K562 (cell line): ENCODE measurements around the gene UBQLNL. TPM values are rescaled to one million over a fixed set of nuclear protein-coding genes. Genes with fewer than 3 reads are reported as not detected.

Experiments
- ATF7 ChIP-seq: fragments of 450-650 bp; IDR thresholded peaks from 2 replicates; pipeline ENCODE4 v1.7.1; 2014; ENCODE audit warnings: mild to moderate bottlenecking, moderate library complexity
- DMBX1 ChIP-seq: fragments of 250-450 bp; sonication (Bioruptor Pico); IDR thresholded peaks from 2 replicates; pipeline ENCODE4 v1.8.0; 2022; ENCODE audit warnings: inconsistent platforms, mild to moderate bottlenecking, moderate library complexity, borderline replicate concordance
- GTF2E2 ChIP-seq: fragments of 200-800 bp; sonication (Bioruptor generic); IDR thresholded peaks from 2 replicates; pipeline ENCODE4 v1.6.1; 2016; ENCODE audit warnings: missing genetic modification characterization, missing compliant biosample characterization
- HEY1 ChIP-seq: fragments of 250-450 bp; sonication (Bioruptor Pico); IDR thresholded peaks from 2 replicates; pipeline ENCODE4 v1.5.0; 2020; ENCODE audit warnings: mild to moderate bottlenecking, moderate library complexity, borderline replicate concordance
- KDM4B ChIP-seq, 2 experiments: fragments of 450-650 bp in 1 of 2; sonication (generic) in 1 of 2; IDR thresholded peaks; 2 replicates each; pipeline ENCODE4 v1.6.1; 2016 to 2017; ENCODE audit warnings: borderline replicate concordance in 2 of 2, antibody characterized with exemption in 1 of 2, low read depth in 1 of 2, mild to moderate bottlenecking in 1 of 2
- KLF13 ChIP-seq: fragments of 450-650 bp; IDR thresholded peaks from 2 replicates; pipeline ENCODE4 v1.6.1; 2016; ENCODE audit warnings: missing genetic modification characterization, low read depth, mild to moderate bottlenecking, missing compliant biosample characterization, moderate library complexity, borderline replicate concordance
- MTF1 ChIP-seq: fragments of 250-450 bp; sonication (Bioruptor Pico); IDR thresholded peaks from 2 replicates; pipeline ENCODE4 v1.9.0; 2021; ENCODE audit warnings: moderate library complexity, mild to moderate bottlenecking, inconsistent platforms, borderline replicate concordance
- PPARD ChIP-seq: fragments of 250-450 bp; sonication (Bioruptor Pico); IDR thresholded peaks from 2 replicates; pipeline ENCODE4 v1.8.0; 2022; ENCODE audit warnings: inconsistent platforms, mild to moderate bottlenecking, moderate library complexity
- SNRNP70 ChIP-seq: fragments of 200-400 bp; formaldehyde crosslinking; optimal IDR thresholded peaks from 2 replicates; pipeline ENCODE3; 2017; ENCODE audit warnings: low read depth, low read length
- YY1 ChIP-seq, 3 experiments: IDR thresholded peaks; 2 replicates each; pipeline ENCODE4 v1.6.1; 2011; ENCODE audit warnings: low read length in 2 of 3, mild to moderate bottlenecking in 2 of 3, moderate library complexity in 2 of 3, borderline replicate concordance in 1 of 3, control low read depth in 1 of 3, low read depth in 1 of 3; ENCODE audit not compliant: insufficient read depth in 3 of 3, insufficient replicate concordance in 2 of 3, control insufficient read depth in 1 of 3, insufficient read length in 1 of 3; ENCODE audit errors: extremely low read depth in 1 of 3
- ZNF224 ChIP-seq: sonication (generic); formaldehyde crosslinking; IDR thresholded peaks from 2 replicates; pipeline ENCODE4 v1.8.0; 2022; ENCODE audit warnings: mild to moderate bottlenecking, missing genetic modification reagents
- polyA plus RNA-seq, 8 experiments: library from polyadenylated mRNA; depleted of rRNA in 4 of 8; stranded (reverse) in 5 of 8; unstranded in 3 of 8; fragments of >200 nt; fragmentation: Nextera tagmentation in 2 of 8; fragmentation: Illumina TruSeq in 1 of 8; extraction: Ambion mirVana in 2 of 8; extraction: Trizol in 1 of 8; gene quantifications; 2 replicates each; pipeline versions ENCODE4 v1.2.1 to v1.2.3, GENCODE V29; 2011 to 2014; ENCODE audit warnings: inconsistent platforms in 1 of 8, missing spikeins in 1 of 8
- total RNA-seq, 7 experiments: library from RNA; depleted of rRNA in 6 of 7; stranded (reverse); fragments of >200 nt in 6 of 7; fragmentation: Illumina TruSeq in 2 of 7; extraction: Trizol in 2 of 7; gene quantifications; 2 replicates each; pipeline versions ENCODE4 v1.2.1 to v1.2.3, GENCODE V29; 2011 to 2021; ENCODE audit warnings: low replicate concordance in 1 of 7
- TF ChIP-seq, protein P1 (sequence below), 2 experiments: fragments of 450-650 bp; conservative IDR thresholded peaks; 2 replicates each; pipeline ENCODE4 v1.6.1; 2017; ENCODE audit warnings: mild to moderate bottlenecking in 2 of 2, moderate library complexity in 2 of 2
- TF ChIP-seq, protein P2 (sequence below): fragments of 450-650 bp; IDR thresholded peaks from 2 replicates; pipeline ENCODE4 v1.6.1; 2016; ENCODE audit warnings: borderline replicate concordance
- TF ChIP-seq, protein P3 (sequence below): sonication (generic); formaldehyde crosslinking; IDR thresholded peaks from 2 replicates; pipeline ENCODE4 v1.8.0; 2022; ENCODE audit warnings: mild to moderate bottlenecking, low read depth, missing genetic modification reagents
- TF ChIP-seq, protein P4 (sequence below), 2 experiments: fragments of 250-450 bp in 1 of 2; fragments of 450-650 bp in 1 of 2; sonication (Bioruptor Pico) in 1 of 2; IDR thresholded peaks; 2 replicates each; pipeline versions ENCODE4 v1.6.1 to v1.8.0; 2016 to 2021; ENCODE audit warnings: mild to moderate bottlenecking in 2 of 2, moderate library complexity in 2 of 2, missing compliant biosample characterization in 1 of 2, missing genetic modification characterization in 1 of 2
- TF ChIP-seq, protein P5 (sequence below): fragments of 450-650 bp; formaldehyde crosslinking; IDR thresholded peaks from 2 replicates; pipeline ENCODE4 v1.4.0; 2022; ENCODE audit warnings: missing genetic modification characterization

Gene UBQLNL
- total and polyA plus RNA-seq, 9 of the 15 experiments (the other 6 are each of a cell fraction or from before 2014, with no cell fraction given): 0.07 to 0.27 (median 0.14) TPM

DNA sequence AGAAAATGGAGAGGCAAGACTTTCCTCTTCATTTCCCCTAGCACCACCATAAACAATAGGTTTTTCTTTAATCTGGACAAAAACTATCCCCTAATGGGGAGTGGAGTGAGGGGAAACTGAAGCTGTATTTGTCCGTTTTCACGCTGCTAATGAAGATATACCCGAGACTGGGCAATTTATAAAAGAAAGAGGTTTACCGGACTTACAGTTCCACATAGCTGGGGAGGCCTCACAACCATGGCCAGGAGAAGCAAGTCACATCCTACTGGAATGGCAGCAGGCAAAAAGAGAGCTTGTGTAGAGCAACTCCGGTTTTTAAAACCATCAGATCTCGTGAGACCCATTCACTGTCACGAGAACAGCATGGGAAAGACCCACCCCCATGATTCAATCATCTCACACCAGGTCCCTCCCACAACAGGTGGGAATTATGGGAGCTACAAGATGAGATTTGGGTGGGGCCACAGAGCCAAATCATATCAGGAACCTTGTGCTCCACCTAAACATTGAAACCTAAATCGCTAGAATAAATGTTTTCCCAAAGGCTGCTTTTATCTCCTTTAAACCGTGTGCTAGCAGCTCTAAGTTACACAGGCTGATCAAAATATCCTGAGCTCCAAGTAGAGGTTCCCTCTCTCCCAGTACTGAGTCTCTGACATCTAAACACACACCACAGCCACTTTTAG, 11.0 kb downstream of the UBQLNL start (continued):
- TF ChIP-seq, protein P1, sequence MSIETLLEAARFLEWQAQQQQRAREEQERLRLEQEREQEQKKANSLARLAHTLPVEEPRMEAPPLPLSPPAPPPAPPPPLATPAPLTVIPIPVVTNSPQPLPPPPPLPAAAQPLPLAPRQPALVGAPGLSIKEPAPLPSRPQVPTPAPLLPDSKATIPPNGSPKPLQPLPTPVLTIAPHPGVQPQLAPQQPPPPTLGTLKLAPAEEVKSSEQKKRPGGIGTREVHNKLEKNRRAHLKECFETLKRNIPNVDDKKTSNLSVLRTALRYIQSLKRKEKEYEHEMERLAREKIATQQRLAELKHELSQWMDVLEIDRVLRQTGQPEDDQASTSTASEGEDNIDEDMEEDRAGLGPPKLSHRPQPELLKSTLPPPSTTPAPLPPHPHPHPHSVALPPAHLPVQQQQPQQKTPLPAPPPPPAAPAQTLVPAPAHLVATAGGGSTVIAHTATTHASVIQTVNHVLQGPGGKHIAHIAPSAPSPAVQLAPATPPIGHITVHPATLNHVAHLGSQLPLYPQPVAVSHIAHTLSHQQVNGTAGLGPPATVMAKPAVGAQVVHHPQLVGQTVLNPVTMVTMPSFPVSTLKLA (conservative IDR thresholded peaks at IDR 0.05): peak in 1 of 2 experiments; percentile 53; a peak in 2 of 4 replicates
- TF ChIP-seq KDM4B (IDR thresholded peaks at IDR 0.05; ENCODE audit: borderline replicate concordance in 2 of 2, low read depth in 1 of 2) (no peak), ZNF224 (CRISPR knock-in tag) (no peak), HEY1 (CRISPR knock-in tag) (no peak), SNRNP70 (no peak), PPARD (no peak), YY1 (IDR thresholded peaks at IDR 0.05; ENCODE audit: borderline replicate concordance in 1 of 3, control insufficient read depth in 1 of 3, extremely low read depth in 1 of 3, insufficient read depth in 3 of 3, insufficient read length in 1 of 3, insufficient replicate concordance in 2 of 3, low read depth in 1 of 3, low read length in 2 of 3) (peak in 1 of 3 experiments; percentile 61), KLF13 (tag) (no peak), MTF1 (no peak), DMBX1 (CRISPR knock-in tag) (no peak), GTF2E2 (tag) (peak; percentile 88), ATF7 (no peak; the same call in 1 of the 2 replicates)
- TF ChIP-seq, protein P2, sequence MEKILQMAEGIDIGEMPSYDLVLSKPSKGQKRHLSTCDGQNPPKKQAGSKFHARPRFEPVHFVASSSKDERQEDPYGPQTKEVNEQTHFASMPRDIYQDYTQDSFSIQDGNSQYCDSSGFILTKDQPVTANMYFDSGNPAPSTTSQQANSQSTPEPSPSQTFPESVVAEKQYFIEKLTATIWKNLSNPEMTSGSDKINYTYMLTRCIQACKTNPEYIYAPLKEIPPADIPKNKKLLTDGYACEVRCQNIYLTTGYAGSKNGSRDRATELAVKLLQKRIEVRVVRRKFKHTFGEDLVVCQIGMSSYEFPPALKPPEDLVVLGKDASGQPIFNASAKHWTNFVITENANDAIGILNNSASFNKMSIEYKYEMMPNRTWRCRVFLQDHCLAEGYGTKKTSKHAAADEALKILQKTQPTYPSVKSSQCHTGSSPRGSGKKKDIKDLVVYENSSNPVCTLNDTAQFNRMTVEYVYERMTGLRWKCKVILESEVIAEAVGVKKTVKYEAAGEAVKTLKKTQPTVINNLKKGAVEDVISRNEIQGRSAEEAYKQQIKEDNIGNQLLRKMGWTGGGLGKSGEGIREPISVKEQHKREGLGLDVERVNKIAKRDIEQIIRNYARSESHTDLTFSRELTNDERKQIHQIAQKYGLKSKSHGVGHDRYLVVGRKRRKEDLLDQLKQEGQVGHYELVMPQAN: peak; percentile 20; the same call in 1 of the 2 replicates
- TF ChIP-seq, protein P3, sequence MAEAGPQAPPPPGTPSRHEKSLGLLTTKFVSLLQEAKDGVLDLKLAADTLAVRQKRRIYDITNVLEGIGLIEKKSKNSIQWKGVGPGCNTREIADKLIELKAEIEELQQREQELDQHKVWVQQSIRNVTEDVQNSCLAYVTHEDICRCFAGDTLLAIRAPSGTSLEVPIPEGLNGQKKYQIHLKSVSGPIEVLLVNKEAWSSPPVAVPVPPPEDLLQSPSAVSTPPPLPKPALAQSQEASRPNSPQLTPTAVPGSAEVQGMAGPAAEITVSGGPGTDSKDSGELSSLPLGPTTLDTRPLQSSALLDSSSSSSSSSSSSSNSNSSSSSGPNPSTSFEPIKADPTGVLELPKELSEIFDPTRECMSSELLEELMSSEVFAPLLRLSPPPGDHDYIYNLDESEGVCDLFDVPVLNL (CRISPR knock-in tag): no peak
- TF ChIP-seq, protein P4, sequence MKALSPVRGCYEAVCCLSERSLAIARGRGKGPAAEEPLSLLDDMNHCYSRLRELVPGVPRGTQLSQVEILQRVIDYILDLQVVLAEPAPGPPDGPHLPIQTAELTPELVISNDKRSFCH (CRISPR knock-in tag; IDR thresholded peaks at IDR 0.05): no peak
- TF ChIP-seq, protein P4 (tag; IDR thresholded peaks at IDR 0.05): no peak
- TF ChIP-seq, protein P5, sequence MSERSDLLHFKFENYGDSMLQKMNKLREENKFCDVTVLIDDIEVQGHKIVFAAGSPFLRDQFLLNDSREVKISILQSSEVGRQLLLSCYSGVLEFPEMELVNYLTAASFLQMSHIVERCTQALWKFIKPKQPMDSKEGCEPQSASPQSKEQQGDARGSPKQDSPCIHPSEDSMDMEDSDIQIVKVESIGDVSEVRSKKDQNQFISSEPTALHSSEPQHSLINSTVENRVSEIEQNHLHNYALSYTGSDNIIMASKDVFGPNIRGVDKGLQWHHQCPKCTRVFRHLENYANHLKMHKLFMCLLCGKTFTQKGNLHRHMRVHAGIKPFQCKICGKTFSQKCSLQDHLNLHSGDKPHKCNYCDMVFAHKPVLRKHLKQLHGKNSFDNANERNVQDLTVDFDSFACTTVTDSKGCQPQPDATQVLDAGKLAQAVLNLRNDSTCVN (CRISPR knock-in tag): no peak
